ENCODE measurements around the gene CROCC.
A peak's percentile ranks its signal among the peaks of the same experiment; 100 is the strongest.

GRCh38 chr1:16913181-16913832, 8.4 kb upstream of the CROCC start:
- TF ChIP-seq, protein P1, sequence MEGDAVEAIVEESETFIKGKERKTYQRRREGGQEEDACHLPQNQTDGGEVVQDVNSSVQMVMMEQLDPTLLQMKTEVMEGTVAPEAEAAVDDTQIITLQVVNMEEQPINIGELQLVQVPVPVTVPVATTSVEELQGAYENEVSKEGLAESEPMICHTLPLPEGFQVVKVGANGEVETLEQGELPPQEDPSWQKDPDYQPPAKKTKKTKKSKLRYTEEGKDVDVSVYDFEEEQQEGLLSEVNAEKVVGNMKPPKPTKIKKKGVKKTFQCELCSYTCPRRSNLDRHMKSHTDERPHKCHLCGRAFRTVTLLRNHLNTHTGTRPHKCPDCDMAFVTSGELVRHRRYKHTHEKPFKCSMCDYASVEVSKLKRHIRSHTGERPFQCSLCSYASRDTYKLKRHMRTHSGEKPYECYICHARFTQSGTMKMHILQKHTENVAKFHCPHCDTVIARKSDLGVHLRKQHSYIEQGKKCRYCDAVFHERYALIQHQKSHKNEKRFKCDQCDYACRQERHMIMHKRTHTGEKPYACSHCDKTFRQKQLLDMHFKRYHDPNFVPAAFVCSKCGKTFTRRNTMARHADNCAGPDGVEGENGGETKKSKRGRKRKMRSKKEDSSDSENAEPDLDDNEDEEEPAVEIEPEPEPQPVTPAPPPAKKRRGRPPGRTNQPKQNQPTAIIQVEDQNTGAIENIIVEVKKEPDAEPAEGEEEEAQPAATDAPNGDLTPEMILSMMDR (IDR thresholded peaks at IDR 0.05) = peak in 1 of 5 experiments; percentile 17
- TF ChIP-seq EP300 (IDR thresholded peaks at IDR 0.05; ENCODE audit: low read depth) = no peak
- peak in 1 of 3 donors; percentile 5 for TF ChIP-seq POLR2AphosphoS5 (IDR thresholded peaks at IDR 0.05)
- peak; percentile 23 for TF ChIP-seq POLR2A (IDR thresholded peaks at IDR 0.05)

Data from transverse colon (tissue), 4 donors.